GM23338 (cell line): Measurements from ENCODE around the gene OR14C36. TPM values are rescaled to one million over a fixed set of nuclear protein-coding genes. Genes with fewer than 3 reads are reported as not detected.

Experiments used
- ATAC-seq: fragments of 200-7000 bp; cut with Tn5 transposase; 3 replicates; pipeline ENCODE4 v1.9.1; 2020
- DNase-seq: peaks from one replicate; pipeline ENCODE4 v3.0.0-alpha.2; 2015; ENCODE audit warnings: low spot score
- H2AFZ ChIP-seq: fragments of 200-600 bp; sonication (generic); 2 replicates; pipeline ENCODE4 v1.8.0; 2016; ENCODE audit warnings: antibody characterized with exemption, mild to moderate bottlenecking, moderate library complexity
- H3F3A ChIP-seq: fragments of 200-600 bp; sonication (generic); replicated peaks from 2 replicates; pipeline ENCODE4 v1.8.0; 2017; ENCODE audit warnings: antibody characterized with exemption, mixed run types, low read depth
- H3K27ac ChIP-seq: fragments of 200-600 bp; sonication (generic); 2 replicates; pipeline ENCODE4 v1.6.1; 2016; ENCODE audit warnings: low read depth
- H3K27me3 ChIP-seq: fragments of 200-600 bp; sonication (generic); 2 replicates; pipeline ENCODE4 v1.8.0; 2016; ENCODE audit warnings: mild to moderate bottlenecking, mixed run types, moderate library complexity; ENCODE audit not compliant: insufficient read depth
- H3K36me3 ChIP-seq: fragments of 200-600 bp; sonication (generic); 2 replicates; pipeline ENCODE4 v1.8.0; 2016; ENCODE audit warnings: mild to moderate bottlenecking; ENCODE audit not compliant: insufficient read depth
- H3K4me1 ChIP-seq: fragments of 200-600 bp; sonication (generic); 2 replicates; pipeline ENCODE4 v1.8.0; 2016; ENCODE audit warnings: mild to moderate bottlenecking, moderate library complexity; ENCODE audit not compliant: insufficient read depth
- H3K4me2 ChIP-seq: fragments of 200-600 bp; sonication (generic); 2 replicates; pipeline ENCODE4 v1.7.1; 2017; ENCODE audit warnings: mixed run types
- H3K4me3 ChIP-seq: fragments of 200-600 bp; sonication (generic); 2 replicates; pipeline ENCODE4 v1.6.1; 2016; ENCODE audit warnings: mixed run types
- H3K79me2 ChIP-seq: fragments of 200-600 bp; sonication (generic); replicated peaks from 2 replicates; pipeline ENCODE4 v1.8.0; 2017; ENCODE audit warnings: mild to moderate bottlenecking; ENCODE audit not compliant: insufficient read depth
- H3K9me2 ChIP-seq: fragments of 200-600 bp; sonication (generic); 2 replicates; pipeline ENCODE4 v1.8.0; 2017; ENCODE audit not compliant: insufficient read depth
- H4K20me1 ChIP-seq: fragments of 200-600 bp; sonication (generic); replicated peaks from 2 replicates; pipeline ENCODE4 v1.8.0; 2017; ENCODE audit warnings: mild to moderate bottlenecking; ENCODE audit not compliant: insufficient read depth
- H3K27ac Mint-ChIP-seq: 2 replicates; pipeline ENCODE4 v1.8.0; 2020; ENCODE audit warnings: inconsistent platforms, mild to moderate bottlenecking, moderate library complexity, mixed read lengths
- H3K27me3 Mint-ChIP-seq: 3 replicates; pipeline ENCODE4 v1.8.0; 2022; ENCODE audit warnings: low read depth, mild to moderate bottlenecking, moderate library complexity, mixed read lengths, inconsistent platforms; ENCODE audit not compliant: insufficient read depth, poor library complexity
- H3K36me3 Mint-ChIP-seq: 3 replicates; pipeline ENCODE4 v1.8.0; 2021; ENCODE audit warnings: low read depth, mild to moderate bottlenecking, inconsistent platforms, moderate library complexity, mixed read lengths
- H3K4me1 Mint-ChIP-seq: 3 replicates; pipeline ENCODE4 v1.8.0; 2020; ENCODE audit warnings: mild to moderate bottlenecking, inconsistent platforms, mixed read lengths
- H3K4me3 Mint-ChIP-seq: 3 replicates; pipeline ENCODE4 v1.8.0; 2021; ENCODE audit warnings: moderate library complexity, mild to moderate bottlenecking, inconsistent platforms, mixed read lengths
- H3K9me3 Mint-ChIP-seq: 3 replicates; pipeline ENCODE4 v1.8.0; 2020; ENCODE audit warnings: moderate library complexity, mild to moderate bottlenecking, inconsistent platforms, mixed read lengths
- ETS1 ChIP-seq: IDR thresholded peaks from 2 replicates; pipeline ENCODE4 v1.6.1; 2016; ENCODE audit warnings: antibody characterized with exemption
- EZH2 ChIP-seq: fragments of 200-600 bp; sonication (generic); IDR thresholded peaks from one replicate; pipeline ENCODE4 v1.8.0; 2017; ENCODE audit warnings: antibody characterized with exemption, mild to moderate bottlenecking, low read depth; ENCODE audit not compliant: unreplicated experiment
- EZH2phosphoT487 ChIP-seq: fragments of 200-600 bp; sonication (generic); IDR thresholded peaks from one replicate; pipeline ENCODE4 v1.8.1; 2018; ENCODE audit warnings: antibody characterized with exemption; ENCODE audit not compliant: unreplicated experiment
- polyA plus RNA-seq: library from polyadenylated mRNA; unstranded; fragments of >200 nt; fragmentation: Nextera tagmentation; extraction: Ambion mirVana; gene quantifications from 2 replicates; pipeline ENCODE4 v1.2.1, GENCODE V29; 2016
- total RNA-seq: library from RNA; depleted of rRNA; stranded (reverse); fragments of >200 nt; shearing (Covaris generic); gene quantifications from 2 replicates; pipeline ENCODE4 v1.2.3, GENCODE V29; 2014
- TF ChIP-seq, protein P1 (sequence below): IDR thresholded peaks from one replicate; pipeline ENCODE4 v1.6.1; 2018; ENCODE audit warnings: antibody characterized with exemption; ENCODE audit not compliant: unreplicated experiment
- TF ChIP-seq, protein P2 (sequence below): fragments of 250-450 bp; sonication (Bioruptor Pico); IDR thresholded peaks from 2 replicates; pipeline ENCODE4 v1.5.0; 2020; ENCODE audit warnings: mild to moderate bottlenecking, moderate library complexity

Gene OR14C36
- total and polyA plus RNA-seq, 2 experiments from 2014 or later, result not detected

- no peak within 1 kb of the TSS for H3K4me2 ChIP-seq
- Mint-ChIP-seq H3K4me1 (no peaks in the 10 kb centered on the region), H3K36me3 (peaks cover 31% of the 10 kb centered on the region), H3K27me3 (no peaks in the 10 kb centered on the region), H3K4me3 (no peak within 1 kb of the TSS), H3K9me3 (peaks cover 88% of the 10 kb centered on the region), H3K27ac (no peak within 1 kb of the TSS)
- ATAC-seq (no peak), DNase-seq (no peak)
- no peaks in the 10 kb centered on the region for H3F3A ChIP-seq
- no peaks in the 10 kb centered on the region for H3K9me2 ChIP-seq
- no peak for TF ChIP-seq ETS1
- no peak for TF ChIP-seq EZH2
- TF ChIP-seq EZH2phosphoT487, result no peak
- TF ChIP-seq, protein P1, sequence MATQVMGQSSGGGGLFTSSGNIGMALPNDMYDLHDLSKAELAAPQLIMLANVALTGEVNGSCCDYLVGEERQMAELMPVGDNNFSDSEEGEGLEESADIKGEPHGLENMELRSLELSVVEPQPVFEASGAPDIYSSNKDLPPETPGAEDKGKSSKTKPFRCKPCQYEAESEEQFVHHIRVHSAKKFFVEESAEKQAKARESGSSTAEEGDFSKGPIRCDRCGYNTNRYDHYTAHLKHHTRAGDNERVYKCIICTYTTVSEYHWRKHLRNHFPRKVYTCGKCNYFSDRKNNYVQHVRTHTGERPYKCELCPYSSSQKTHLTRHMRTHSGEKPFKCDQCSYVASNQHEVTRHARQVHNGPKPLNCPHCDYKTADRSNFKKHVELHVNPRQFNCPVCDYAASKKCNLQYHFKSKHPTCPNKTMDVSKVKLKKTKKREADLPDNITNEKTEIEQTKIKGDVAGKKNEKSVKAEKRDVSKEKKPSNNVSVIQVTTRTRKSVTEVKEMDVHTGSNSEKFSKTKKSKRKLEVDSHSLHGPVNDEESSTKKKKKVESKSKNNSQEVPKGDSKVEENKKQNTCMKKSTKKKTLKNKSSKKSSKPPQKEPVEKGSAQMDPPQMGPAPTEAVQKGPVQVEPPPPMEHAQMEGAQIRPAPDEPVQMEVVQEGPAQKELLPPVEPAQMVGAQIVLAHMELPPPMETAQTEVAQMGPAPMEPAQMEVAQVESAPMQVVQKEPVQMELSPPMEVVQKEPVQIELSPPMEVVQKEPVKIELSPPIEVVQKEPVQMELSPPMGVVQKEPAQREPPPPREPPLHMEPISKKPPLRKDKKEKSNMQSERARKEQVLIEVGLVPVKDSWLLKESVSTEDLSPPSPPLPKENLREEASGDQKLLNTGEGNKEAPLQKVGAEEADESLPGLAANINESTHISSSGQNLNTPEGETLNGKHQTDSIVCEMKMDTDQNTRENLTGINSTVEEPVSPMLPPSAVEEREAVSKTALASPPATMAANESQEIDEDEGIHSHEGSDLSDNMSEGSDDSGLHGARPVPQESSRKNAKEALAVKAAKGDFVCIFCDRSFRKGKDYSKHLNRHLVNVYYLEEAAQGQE, result no peak
- TF ChIP-seq, protein P2, sequence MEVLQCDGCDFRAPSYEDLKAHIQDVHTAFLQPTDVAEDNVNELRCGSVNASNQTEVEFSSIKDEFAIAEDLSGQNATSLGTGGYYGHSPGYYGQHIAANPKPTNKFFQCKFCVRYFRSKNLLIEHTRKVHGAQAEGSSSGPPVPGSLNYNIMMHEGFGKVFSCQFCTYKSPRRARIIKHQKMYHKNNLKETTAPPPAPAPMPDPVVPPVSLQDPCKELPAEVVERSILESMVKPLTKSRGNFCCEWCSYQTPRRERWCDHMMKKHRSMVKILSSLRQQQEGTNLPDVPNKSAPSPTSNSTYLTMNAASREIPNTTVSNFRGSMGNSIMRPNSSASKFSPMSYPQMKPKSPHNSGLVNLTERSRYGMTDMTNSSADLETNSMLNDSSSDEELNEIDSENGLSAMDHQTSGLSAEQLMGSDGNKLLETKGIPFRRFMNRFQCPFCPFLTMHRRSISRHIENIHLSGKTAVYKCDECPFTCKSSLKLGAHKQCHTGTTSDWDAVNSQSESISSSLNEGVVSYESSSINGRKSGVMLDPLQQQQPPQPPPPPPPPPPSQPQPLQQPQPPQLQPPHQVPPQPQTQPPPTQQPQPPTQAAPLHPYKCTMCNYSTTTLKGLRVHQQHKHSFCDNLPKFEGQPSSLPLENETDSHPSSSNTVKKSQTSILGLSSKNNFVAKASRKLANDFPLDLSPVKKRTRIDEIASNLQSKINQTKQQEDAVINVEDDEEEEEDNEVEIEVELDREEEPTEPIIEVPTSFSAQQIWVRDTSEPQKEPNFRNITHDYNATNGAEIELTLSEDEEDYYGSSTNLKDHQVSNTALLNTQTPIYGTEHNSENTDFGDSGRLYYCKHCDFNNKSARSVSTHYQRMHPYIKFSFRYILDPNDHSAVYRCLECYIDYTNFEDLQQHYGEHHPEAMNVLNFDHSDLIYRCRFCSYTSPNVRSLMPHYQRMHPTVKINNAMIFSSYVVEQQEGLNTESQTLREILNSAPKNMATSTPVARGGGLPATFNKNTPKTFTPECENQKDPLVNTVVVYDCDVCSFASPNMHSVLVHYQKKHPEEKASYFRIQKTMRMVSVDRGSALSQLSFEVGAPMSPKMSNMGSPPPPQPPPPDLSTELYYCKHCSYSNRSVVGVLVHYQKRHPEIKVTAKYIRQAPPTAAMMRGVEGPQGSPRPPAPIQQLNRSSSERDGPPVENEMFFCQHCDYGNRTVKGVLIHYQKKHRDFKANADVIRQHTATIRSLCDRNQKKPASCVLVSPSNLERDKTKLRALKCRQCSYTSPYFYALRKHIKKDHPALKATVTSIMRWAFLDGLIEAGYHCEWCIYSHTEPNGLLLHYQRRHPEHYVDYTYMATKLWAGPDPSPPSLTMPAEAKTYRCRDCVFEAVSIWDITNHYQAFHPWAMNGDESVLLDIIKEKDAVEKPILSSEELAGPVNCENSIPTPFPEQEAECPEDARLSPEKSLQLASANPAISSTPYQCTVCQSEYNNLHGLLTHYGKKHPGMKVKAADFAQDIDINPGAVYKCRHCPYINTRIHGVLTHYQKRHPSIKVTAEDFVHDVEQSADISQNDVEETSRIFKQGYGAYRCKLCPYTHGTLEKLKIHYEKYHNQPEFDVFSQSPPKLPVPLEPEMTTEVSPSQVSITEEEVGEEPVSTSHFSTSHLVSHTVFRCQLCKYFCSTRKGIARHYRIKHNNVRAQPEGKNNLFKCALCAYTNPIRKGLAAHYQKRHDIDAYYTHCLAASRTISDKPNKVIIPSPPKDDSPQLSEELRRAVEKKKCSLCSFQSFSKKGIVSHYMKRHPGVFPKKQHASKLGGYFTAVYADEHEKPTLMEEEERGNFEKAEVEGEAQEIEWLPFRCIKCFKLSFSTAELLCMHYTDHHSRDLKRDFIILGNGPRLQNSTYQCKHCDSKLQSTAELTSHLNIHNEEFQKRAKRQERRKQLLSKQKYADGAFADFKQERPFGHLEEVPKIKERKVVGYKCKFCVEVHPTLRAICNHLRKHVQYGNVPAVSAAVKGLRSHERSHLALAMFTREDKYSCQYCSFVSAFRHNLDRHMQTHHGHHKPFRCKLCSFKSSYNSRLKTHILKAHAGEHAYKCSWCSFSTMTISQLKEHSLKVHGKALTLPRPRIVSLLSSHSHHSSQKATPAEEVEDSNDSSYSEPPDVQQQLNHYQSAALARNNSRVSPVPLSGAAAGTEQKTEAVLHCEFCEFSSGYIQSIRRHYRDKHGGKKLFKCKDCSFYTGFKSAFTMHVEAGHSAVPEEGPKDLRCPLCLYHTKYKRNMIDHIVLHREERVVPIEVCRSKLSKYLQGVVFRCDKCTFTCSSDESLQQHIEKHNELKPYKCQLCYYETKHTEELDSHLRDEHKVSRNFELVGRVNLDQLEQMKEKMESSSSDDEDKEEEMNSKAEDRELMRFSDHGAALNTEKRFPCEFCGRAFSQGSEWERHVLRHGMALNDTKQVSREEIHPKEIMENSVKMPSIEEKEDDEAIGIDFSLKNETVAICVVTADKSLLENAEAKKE (CRISPR knock-in tag), result no peak
- no peaks in the 10 kb centered on the region for H3K36me3 ChIP-seq
- no peaks in the 10 kb centered on the region for H4K20me1 ChIP-seq
- no peaks in the 10 kb centered on the region for H3K79me2 ChIP-seq
- no peaks in the 10 kb centered on the region for H3K27me3 ChIP-seq
- no peak within 1 kb of the TSS for H3K27ac ChIP-seq
- no peak within 1 kb of the TSS for H2AFZ ChIP-seq
- H3K4me1 ChIP-seq, result no peaks in the 10 kb centered on the region
- H3K4me3 ChIP-seq, result no peak within 1 kb of the TSS
Measured at GRCh38 chr1:248375446-248375845, 26.9 kb downstream of the OR14C36 start, which contains the start of gene OR2T6. OR2T6 (plus strand) TSS chr1:248375746; CDS start chr1:248387609, 11,863 bp downstream.
